Body of pancreas (tissue), 4 donors: Measurements from ENCODE around the gene TEX2. TPM values are rescaled to one million over a fixed set of nuclear protein-coding genes. Genes with fewer than 3 reads are reported as not detected.
A peak's percentile ranks its signal among the peaks of the same experiment; 100 is the strongest.

Source experiments
- ATAC-seq: fragments of 150-250 bp; one replicate; pipeline ENCODE4 v1.9.1; 2016
- DNase-seq, 4 donors: peaks; one replicate each; pipeline ENCODE4 v3.0.0-alpha.2; 2019
- H3K27ac ChIP-seq, 4 donors: fragments of 200-600 bp; sonication (generic); 1 replicate in 3 of 4; 2 replicates in 1 of 4; pipeline versions ENCODE4 v1.5.1 to v1.6.1; 2016 to 2019; ENCODE audit warnings: mild to moderate bottlenecking in 1 of 4, mixed read lengths in 1 of 4, moderate library complexity in 1 of 4
- H3K27me3 ChIP-seq, 2 donors: fragments of 200-600 bp; sonication (generic); one replicate each; pipeline ENCODE4 v1.6.0; 2016; ENCODE audit warnings: mild to moderate bottlenecking in 1 of 2
- H3K36me3 ChIP-seq, 2 donors: fragments of 200-600 bp; sonication (generic); replicated peaks in 1 of 2; 2 replicates each; pipeline ENCODE4 v1.5.1; 2016; ENCODE audit warnings: low read depth in 2 of 2; ENCODE audit not compliant: insufficient read depth in 1 of 2
- H3K4me1 ChIP-seq: fragments of 200-600 bp; sonication (generic); one replicate; pipeline ENCODE4 v1.6.0; 2016
- H3K4me3 ChIP-seq, 2 donors: fragments of 200-600 bp; sonication (generic); 1 replicate in 1 of 2; 2 replicates in 1 of 2; pipeline ENCODE4 v1.5.1; 2016 to 2019
- H3K9me3 ChIP-seq, 3 donors: fragments of 200-600 bp; sonication (generic); 1 replicate in 2 of 3; 2 replicates in 1 of 3; pipeline ENCODE4 v1.5.1; 2016
- POLR2A ChIP-seq, 3 donors: fragments of 450-650 bp; IDR thresholded peaks; one replicate each; pipeline ENCODE4 v1.6.1; 2016; ENCODE audit warnings: antibody characterized with exemption in 3 of 3, mild to moderate bottlenecking in 2 of 3
- WGBS, 2 donors: methylation state at CpG; one replicate each; pipeline ENCODE4 v1.1.5; 2017; 5-methylcytosine and 5-hydroxymethylcytosine counted together
- intact Hi-C: fragments of 100-400 bp; cut with DNase I; formaldehyde crosslinking; loops from one replicate; pipeline ENCODE4 v1.15.1; 2023
- total RNA-seq, 2 donors: library from RNA; depleted of rRNA; stranded (reverse); fragments of >200 nt; gene quantifications; one replicate each; pipeline ENCODE4 v1.1.0, GENCODE V29; 2016
- TF ChIP-seq, protein P1 (sequence below), 7 experiments: fragments of 450-650 bp in 4 of 7; fragments of 200-600 bp in 3 of 7; sonication (generic) in 3 of 7; IDR thresholded peaks; one replicate each; pipeline ENCODE4 v1.5.1; 2016 to 2019; ENCODE audit warnings: antibody characterized with exemption in 7 of 7

Gene TEX2
- total RNA-seq, 2 donors from 2014 or later, result 36.1 to 82.1 TPM

DNA sequence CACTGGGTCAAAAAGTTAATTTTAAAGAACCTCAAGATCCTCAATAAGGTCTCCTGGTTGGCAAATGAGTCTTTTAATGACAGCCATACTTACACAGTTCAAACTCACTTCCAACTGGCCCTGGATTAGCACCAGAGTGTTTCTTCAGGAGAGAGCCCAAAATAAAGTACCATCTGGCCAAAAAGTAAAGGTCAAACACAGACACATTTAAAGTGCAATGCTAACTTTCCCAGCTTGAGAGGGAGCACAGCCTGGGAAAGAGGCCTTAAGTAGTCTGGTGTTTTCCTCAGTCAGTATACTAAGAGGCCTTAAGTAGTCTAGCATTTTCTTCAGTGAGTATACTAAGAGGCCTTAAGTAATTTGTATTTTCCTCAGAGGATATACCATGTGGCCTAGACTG, 86.5 kb downstream of the TEX2 start:
- no peak for ATAC-seq
- Histone ChIP-seq H3K4me1 (peaks cover 48% of the 10 kb centered on the region), H3K9me3 (no peaks in the 10 kb centered on the region), H3K27me3 (no peaks in the 10 kb centered on the region), H3K4me3 (no peak overlapping the region), H3K27ac (peak overlapping the region in 3 of 4 donors; percentile 42 to 69 (median 52)), H3K36me3 (no peaks in the 10 kb centered on the region)
- intact Hi-C loops, result no loop called here
- no peak for TF ChIP-seq POLR2A (IDR thresholded peaks at IDR 0.05)
- TF ChIP-seq, protein P1, sequence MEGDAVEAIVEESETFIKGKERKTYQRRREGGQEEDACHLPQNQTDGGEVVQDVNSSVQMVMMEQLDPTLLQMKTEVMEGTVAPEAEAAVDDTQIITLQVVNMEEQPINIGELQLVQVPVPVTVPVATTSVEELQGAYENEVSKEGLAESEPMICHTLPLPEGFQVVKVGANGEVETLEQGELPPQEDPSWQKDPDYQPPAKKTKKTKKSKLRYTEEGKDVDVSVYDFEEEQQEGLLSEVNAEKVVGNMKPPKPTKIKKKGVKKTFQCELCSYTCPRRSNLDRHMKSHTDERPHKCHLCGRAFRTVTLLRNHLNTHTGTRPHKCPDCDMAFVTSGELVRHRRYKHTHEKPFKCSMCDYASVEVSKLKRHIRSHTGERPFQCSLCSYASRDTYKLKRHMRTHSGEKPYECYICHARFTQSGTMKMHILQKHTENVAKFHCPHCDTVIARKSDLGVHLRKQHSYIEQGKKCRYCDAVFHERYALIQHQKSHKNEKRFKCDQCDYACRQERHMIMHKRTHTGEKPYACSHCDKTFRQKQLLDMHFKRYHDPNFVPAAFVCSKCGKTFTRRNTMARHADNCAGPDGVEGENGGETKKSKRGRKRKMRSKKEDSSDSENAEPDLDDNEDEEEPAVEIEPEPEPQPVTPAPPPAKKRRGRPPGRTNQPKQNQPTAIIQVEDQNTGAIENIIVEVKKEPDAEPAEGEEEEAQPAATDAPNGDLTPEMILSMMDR (IDR thresholded peaks at IDR 0.05), result no peak
- no peak for DNase-seq

- no peaks in the 10 kb centered on the region for H3K9me3 ChIP-seq
- H3K27ac ChIP-seq, result peak overlapping the region; percentile 30 to 69 (median 47)
- H3K4me3 ChIP-seq, result no peak overlapping the region
- no peak for TF ChIP-seq POLR2A (IDR thresholded peaks at IDR 0.05)
- TF ChIP-seq, protein P1 (IDR thresholded peaks at IDR 0.05), result no peak
- WGBS, 2 donors, result 75 to 87% methylated on average over 6 to 7 of the region's 7 CpGs
- no peaks in the 10 kb centered on the region for H3K36me3 ChIP-seq
- peak; percentile 69 for ATAC-seq
- intact Hi-C loops, result no loop called here
- H3K4me1 ChIP-seq, result peaks cover 48% of the 10 kb centered on the region
- no peaks in the 10 kb centered on the region for H3K27me3 ChIP-seq
- DNase-seq, result peak in 3 of 4 donors; percentile 45 to 78 (median 75)
These were observed 88.2 kb downstream of the TEX2 start for GRCh38 chr17:64174686-64175456.

DNA sequence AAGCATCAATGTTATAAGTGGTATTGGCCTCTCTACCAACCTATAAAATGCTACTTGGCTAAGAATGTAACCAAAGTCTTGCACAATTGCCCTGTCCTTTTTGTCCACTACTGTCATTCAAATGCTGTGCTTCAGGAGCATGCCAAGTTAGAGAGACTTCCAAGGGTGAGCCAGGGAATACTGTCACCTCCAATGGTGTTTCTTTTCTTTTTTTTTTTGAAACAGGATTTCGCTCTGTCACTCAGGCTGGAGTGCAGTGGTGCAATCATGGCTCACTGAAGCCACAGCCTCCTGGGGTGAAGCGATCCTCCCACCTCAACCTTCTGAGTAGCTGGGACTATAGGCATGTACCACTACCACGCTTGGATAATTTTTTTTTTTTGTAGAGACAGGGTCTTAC, 89.4 kb downstream of the TEX2 start:
- no peaks in the 10 kb centered on the region for H3K9me3 ChIP-seq
- no peaks in the 10 kb centered on the region for H3K36me3 ChIP-seq
- 87 to 96% methylated on average over 3 of the region's 3 CpGs for WGBS, 2 donors
- H3K27ac ChIP-seq, result peak overlapping the region in 2 of 4 donors; percentile 42 to 69
- DNase-seq, result no peak
- ATAC-seq, result no peak
- TF ChIP-seq POLR2A (IDR thresholded peaks at IDR 0.05), result no peak
- TF ChIP-seq, protein P1 (IDR thresholded peaks at IDR 0.05), result no peak
- no peaks in the 10 kb centered on the region for H3K27me3 ChIP-seq
- no peak overlapping the region for H3K4me3 ChIP-seq
- intact Hi-C loops, result no loop called here
- peaks cover 48% of the 10 kb centered on the region for H3K4me1 ChIP-seq

GRCh38 chr17:64172510-64172909, 90.5 kb downstream of the TEX2 start:
- DNase-seq, result no peak
- ATAC-seq, result no peak
- WGBS, 2 donors, result 48 to 76% methylated on average over 3 of the region's 3 CpGs
- Histone ChIP-seq H3K27ac (no peak overlapping the region), H3K9me3 (no peaks in the 10 kb centered on the region), H3K4me3 (no peak overlapping the region), H3K27me3 (no peaks in the 10 kb centered on the region), H3K36me3 (no peaks in the 10 kb centered on the region), H3K4me1 (peaks cover 38% of the 10 kb centered on the region)
- TF ChIP-seq, protein P1 (IDR thresholded peaks at IDR 0.05), result peak in 1 of 7 experiments; percentile 14
- no peak for TF ChIP-seq POLR2A (IDR thresholded peaks at IDR 0.05)
- intact Hi-C loops, result no loop called here

DNA sequence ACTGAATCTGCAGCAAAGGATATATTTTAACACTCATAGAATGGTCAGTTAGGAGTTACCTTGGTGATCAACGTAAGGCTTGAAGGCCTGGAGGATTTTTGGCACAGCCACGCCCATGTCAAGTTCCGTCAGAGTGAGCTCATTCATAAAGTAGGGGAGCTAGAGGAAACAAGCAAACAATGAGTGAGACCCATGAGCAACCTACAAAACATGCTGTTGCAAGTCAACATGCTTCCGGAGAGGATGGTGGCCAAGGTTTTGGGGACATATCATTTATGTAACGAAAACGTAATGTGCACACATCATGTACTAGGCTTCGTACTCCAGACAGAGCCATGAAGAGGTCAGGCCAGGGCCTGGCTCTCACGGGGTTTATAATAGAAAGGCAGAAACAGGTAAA, 92.0 kb downstream of the TEX2 start:
- peaks cover 31% of the 10 kb centered on the region for H3K4me1 ChIP-seq
- H3K27me3 ChIP-seq, result no peaks in the 10 kb centered on the region
- whole genome bisulfite sequencing, 2 donors, result 93% methylated on average over 8 of the region's 8 CpGs
- no peak overlapping the region for H3K4me3 ChIP-seq
- DNase-seq (no peak), ATAC-seq (no peak)
- H3K27ac ChIP-seq, result no peak overlapping the region
- no peaks in the 10 kb centered on the region for H3K36me3 ChIP-seq
- H3K9me3 ChIP-seq, result no peaks in the 10 kb centered on the region
- intact Hi-C loops, result no loop called here
- no peak for TF ChIP-seq POLR2A (IDR thresholded peaks at IDR 0.05)
- TF ChIP-seq, protein P1 (IDR thresholded peaks at IDR 0.05), result no peak
